Heart left ventricle (tissue), 16 donors: Measurements from ENCODE around the gene PFKP. TPM values are rescaled to one million over a fixed set of nuclear protein-coding genes. Genes with fewer than 3 reads are reported as not detected.

ENCODE experiments used
- ATAC-seq, 4 donors: fragments of 200-7000 bp; cut with Tn5 transposase; one replicate each; pipeline ENCODE4 v1.9.1; 2020 to 2022; ENCODE audit warnings: moderate library complexity in 4 of 4, mild to moderate bottlenecking in 3 of 4, moderate number of reproducible peaks in 1 of 4
- DNase-seq, 5 donors: peaks; one replicate each; pipeline ENCODE4 v3.0.0-alpha.2; 2020
- H3K27ac ChIP-seq, 12 donors: fragments of 200-600 bp; sonication (generic) in 4 of 12; one replicate each; pipeline versions ENCODE4 v1.5.0 to v1.8.0; 2016 to 2022; ENCODE audit warnings: mild to moderate bottlenecking in 2 of 12
- H3K27me3 ChIP-seq, 9 donors: fragments of 200-600 bp; sonication (generic) in 2 of 9; one replicate each; pipeline versions ENCODE4 v1.5.1 to v1.8.0; 2016 to 2022; ENCODE audit warnings: mild to moderate bottlenecking in 3 of 9
- H3K36me3 ChIP-seq, 9 donors: fragments of 200-600 bp; sonication (generic) in 2 of 9; one replicate each; pipeline versions ENCODE4 v1.5.0 to v1.8.0; 2018 to 2022; ENCODE audit warnings: mild to moderate bottlenecking in 2 of 9
- H3K4me1 ChIP-seq, 12 donors: fragments of 200-600 bp; sonication (generic) in 4 of 12; one replicate each; pipeline versions ENCODE4 v1.5.0 to v1.8.0; 2016 to 2022; ENCODE audit warnings: mild to moderate bottlenecking in 3 of 12
- H3K4me3 ChIP-seq, 12 donors: fragments of 200-600 bp; sonication (generic) in 4 of 12; one replicate each; pipeline versions ENCODE4 v1.5.0 to v1.8.0; 2017 to 2022; ENCODE audit warnings: mild to moderate bottlenecking in 9 of 12, moderate library complexity in 4 of 12
- H3K9me3 ChIP-seq, 12 donors: fragments of 200-600 bp; sonication (generic) in 4 of 12; one replicate each; pipeline versions ENCODE4 v1.5.0 to v1.8.0; 2016 to 2022; ENCODE audit warnings: mild to moderate bottlenecking in 1 of 12
- CTCF ChIP-seq, 12 donors: fragments of 200-600 bp; sonication (generic) in 4 of 12; IDR thresholded peaks; one replicate each; pipeline versions ENCODE4 v1.5.0 to v1.8.0; 2018 to 2022; ENCODE audit warnings: antibody characterized with exemption in 12 of 12, mild to moderate bottlenecking in 5 of 12
- POLR2A ChIP-seq, 2 donors: fragments of 450-650 bp; IDR thresholded peaks; one replicate each; pipeline ENCODE4 v1.6.1; 2017; ENCODE audit warnings: antibody characterized with exemption in 2 of 2, mild to moderate bottlenecking in 2 of 2, moderate library complexity in 2 of 2
- WGBS, 4 donors: extraction: QIAGEN DNeasy Blood & Tissue Kit in 2 of 4; methylation state at CpG; one replicate each; pipeline versions ENCODE4 v1.1.5 to v1.1.7; 2013 to 2018; 5-methylcytosine and 5-hydroxymethylcytosine counted together
- intact Hi-C, 10 donors: fragments of 100-400 bp; cut with DNase I; formaldehyde crosslinking; loops; one replicate each; pipeline versions ENCODE4 v1.11.1 to v1.14.2; 2022
- polyA plus RNA-seq, 2 donors: library from polyadenylated mRNA; stranded (reverse); fragments of 200-250 nt; gene quantifications; one replicate each; pipeline ENCODE4 v1.2.3, GENCODE V29; 2013
- total RNA-seq, 9 donors: library from RNA; depleted of rRNA in 2 of 9; stranded (reverse); fragments of >200 nt in 2 of 9; fragmentation: NEBNext Ultra II Directional in 3 of 9; extraction: Animal tissue kit (Norgen Biotek cat#: 25700) in 3 of 9; gene quantifications; one replicate each; pipeline versions ENCODE4 v1.1.0 to v1.2.4, GENCODE V29; 2016 to 2023
- donor health status: ischemic (EF 13 %, LVEDD 7.1; RV severe dilation, severe dysfunction).
- donor health status: healthy with polysubstance abuse.
- donor health status: DM: no; HTN: yes; CAD: no.
- donor health status: DM: no; HTN: no; CAD: no.
- donor health status: ischemic (EF 25% LVEDD 6.9; RV normal size, moderate dysfunction).
- donor health status: ischemic (EF 25% LVEDD 5.7; RV mildly dilated, moderate dysfunction).
- donor health status: healthy.
- donor health status: DM: yes; HTN: yes; CAD: no.
- donor health status: ischemic (EF 35%, LVEDD 5.7; RV mildly dilated, moderate dysfunction).
- donor health status: nonischemic (EF 11% LVEDD 7.7; RV severe dilation, severe dysfunction).
- donor health status: DM: yes; HTN: yes; CAD: no.
- donor health status: PGD.
- donor health status: ischemic (EF 29% LVEDD 5.4; RV normal size, mild dysfunction).
- donor health status: nonischemic (EF 23%, LVEDD 6.1; RV moderate dilation, normal function).

The PFKP gene
- total and polyA plus RNA-seq, 11 donors = 68.0 to 318 (median 183) TPM

GRCh38 chr10:3116508-3117100, 49.3 kb downstream of the PFKP start:
- Histone ChIP-seq H3K27ac (peak overlapping the region in 4 of 12 donors; percentile 19 to 44 (median 33)), H3K4me1 (peaks cover 0 to 9% (median 1%) of the 10 kb centered on the region in 12 donors), H3K27me3 (no peaks in the 10 kb centered on the region), H3K9me3 (no peaks in the 10 kb centered on the region), H3K36me3 (peaks cover 2 to 83% (median 68%) of the 10 kb centered on the region in 9 donors), H3K4me3 (no peak overlapping the region)
- intact Hi-C loops = no loop called here
- TF ChIP-seq CTCF (IDR thresholded peaks at IDR 0.05) = no peak
- no peak for TF ChIP-seq POLR2A (IDR thresholded peaks at IDR 0.05)
- DNase-seq = peak in 2 of 5 donors; percentile 36
- 46 to 64% (median 60%) methylated on average over 20 of the region's 20 CpGs for WGBS, 4 donors
- peak in 2 of 4 donors; percentile 20 to 25 for ATAC-seq

- Histone ChIP-seq H3K9me3 (no peaks in the 10 kb centered on the region), H3K4me3 (no peak overlapping the region), H3K4me1 (peaks cover 0 to 4% (median 0%) of the 10 kb centered on the region in 12 donors), H3K27ac (no peak overlapping the region), H3K36me3 (peaks cover 2 to 83% (median 66%) of the 10 kb centered on the region in 9 donors), H3K27me3 (no peaks in the 10 kb centered on the region)
- TF ChIP-seq CTCF (IDR thresholded peaks at IDR 0.05) (no peak), POLR2A (IDR thresholded peaks at IDR 0.05) (no peak)
- 93 to 96% (median 95%) methylated on average over 9 to 12 of the region's 12 CpGs for WGBS, 4 donors
- DNase-seq = peak in 2 of 5 donors; percentile 5 to 30
- ATAC-seq = no peak
- intact Hi-C loops = no loop called here
Observed at GRCh38 chr10:3117486-3117885, 50.1 kb downstream of the PFKP start.

GRCh38 chr10:3118641-3119091, 51.3 kb downstream of the PFKP start:
- no peak overlapping the region for H3K4me3 ChIP-seq
- H3K27me3 ChIP-seq = no peaks in the 10 kb centered on the region
- H3K27ac ChIP-seq = no peak overlapping the region
- peaks cover 0 to 82% (median 63%) of the 10 kb centered on the region in 9 donors for H3K36me3 ChIP-seq
- WGBS, 4 donors = 88 to 93% (median 92%) methylated on average over 32 of the region's 32 CpGs
- no peak for ATAC-seq
- DNase-seq = peak in 1 of 5 donors; percentile 20
- no peaks in the 10 kb centered on the region for H3K9me3 ChIP-seq
- H3K4me1 ChIP-seq = peaks cover 0 to 8% (median 1%) of the 10 kb centered on the region in 12 donors
- intact Hi-C loops = no loop called here
- TF ChIP-seq CTCF (IDR thresholded peaks at IDR 0.05) (no peak), POLR2A (IDR thresholded peaks at IDR 0.05) (no peak)

- intact Hi-C loops = no loop called here
- ATAC-seq (peak in 1 of 4 donors; percentile 32), DNase-seq (peak in 2 of 5 donors; percentile 38 to 42)
- H3K9me3 ChIP-seq = no peaks in the 10 kb centered on the region
- no peaks in the 10 kb centered on the region for H3K27me3 ChIP-seq
- H3K4me1 ChIP-seq = peaks cover 0 to 13% (median 2%) of the 10 kb centered on the region in 12 donors
- whole genome bisulfite sequencing, 4 donors = 70 to 81% (median 78%) methylated on average over 28 to 31 of the region's 31 CpGs
- no peak overlapping the region for H3K27ac ChIP-seq
- peaks cover 0 to 85% (median 60%) of the 10 kb centered on the region in 9 donors for H3K36me3 ChIP-seq
- TF ChIP-seq POLR2A (IDR thresholded peaks at IDR 0.05) (no peak), CTCF (IDR thresholded peaks at IDR 0.05) (peak in 10 of 12 donors; percentile 17 to 56 (median 32))
- no peak overlapping the region for H3K4me3 ChIP-seq
Observed at GRCh38 chr10:3119796-3120459, 52.6 kb downstream of the PFKP start.
